ENCODE results near the gene CDH18. TPM values are rescaled to one million over a fixed set of nuclear protein-coding genes. Genes with fewer than 3 reads are reported as not detected.

The CDH18 gene
- total RNA-seq, 3 donors from 2014 or later = 0.76 TPM; not detected in 2

- DNase-seq (no peak), ATAC-seq (no peak)
- intact Hi-C loops (cut with DNase I, micrococcal nuclease) = no loop called here
- TF ChIP-seq CTCF (IDR thresholded peaks at IDR 0.05) = no peak
- Histone ChIP-seq H3K4me3 (no peak overlapping the region), H3K36me3 (ENCODE audit: low read depth) (no peaks in the 10 kb centered on the region), H3K9me3 (peaks cover 27% of the 10 kb centered on the region), H3K4me1 (ENCODE audit: low read depth) (no peaks in the 10 kb centered on the region)
Measured at GRCh38 chr5:19706776-19707175, 281.2 kb downstream of the CDH18 start.

DNA sequence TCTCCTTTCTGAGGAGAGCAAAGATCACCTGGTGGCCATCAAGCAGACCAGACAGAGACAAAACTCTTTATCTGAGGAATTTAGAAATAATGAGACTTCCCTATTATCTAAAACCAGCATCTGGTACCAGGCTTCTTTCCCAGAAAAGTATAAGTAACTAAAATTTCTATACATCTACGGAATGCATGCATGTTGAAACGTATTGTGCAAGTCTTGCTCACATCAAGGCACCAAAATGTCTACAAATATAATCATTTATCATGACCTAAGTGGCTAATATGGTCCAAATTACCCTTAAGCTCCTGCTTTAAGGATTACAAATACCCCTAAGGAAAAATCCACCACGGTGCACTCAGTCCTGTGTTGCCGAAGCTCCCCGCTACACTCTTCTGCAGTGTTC, 286.3 kb downstream of the CDH18 start:
- DNase-seq = no peak
- Histone ChIP-seq H3K36me3 (ENCODE audit: low read depth) (no peaks in the 10 kb centered on the region), H3K9me3 (peaks cover 16% of the 10 kb centered on the region), H3K4me1 (ENCODE audit: low read depth) (no peaks in the 10 kb centered on the region), H3K4me3 (no peak overlapping the region)
- ATAC-seq = no peak
- intact Hi-C loops (cut with DNase I, micrococcal nuclease) = no loop called here
- no peak for TF ChIP-seq CTCF (IDR thresholded peaks at IDR 0.05)

DNA sequence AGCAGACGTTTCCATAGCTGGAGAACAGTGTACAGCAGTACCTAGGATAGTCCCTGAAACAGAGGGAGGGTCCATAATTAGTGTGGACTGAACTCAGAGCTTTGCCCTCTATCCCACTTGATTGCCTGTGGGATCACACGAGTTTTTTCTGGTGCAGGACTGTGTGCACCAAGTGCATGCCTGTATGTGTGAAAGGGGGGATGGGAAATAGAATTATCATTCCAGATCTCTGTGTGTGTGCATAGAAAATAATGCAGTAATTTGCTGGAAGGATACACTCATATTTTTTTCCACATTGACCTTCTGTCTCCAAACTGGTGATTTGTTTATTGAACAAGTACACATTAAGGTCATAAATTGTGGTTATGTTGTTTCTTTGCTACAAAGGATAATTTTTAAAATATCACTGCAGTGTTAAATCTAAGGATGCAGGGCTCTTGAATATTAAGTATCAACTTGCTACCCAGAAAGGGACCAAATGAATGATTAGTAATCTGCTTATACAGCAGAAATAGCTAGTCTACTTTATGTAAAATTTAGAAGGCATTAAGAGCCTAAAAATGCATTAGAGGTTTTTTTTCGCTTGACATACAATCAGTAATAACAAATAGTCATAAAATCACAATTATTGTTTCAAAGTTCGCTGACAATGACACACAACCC, 292.9 kb downstream of the CDH18 start:
- Histone ChIP-seq H3K36me3 (ENCODE audit: low read depth) (no peaks in the 10 kb centered on the region), H3K4me3 (no peak overlapping the region), H3K4me1 (ENCODE audit: low read depth) (no peaks in the 10 kb centered on the region), H3K9me3 (peaks cover 3% of the 10 kb centered on the region)
- no peak for ATAC-seq
- intact Hi-C loops (cut with DNase I, micrococcal nuclease) = no loop called here
- no peak for DNase-seq
- no peak for TF ChIP-seq CTCF (IDR thresholded peaks at IDR 0.05)

DNA sequence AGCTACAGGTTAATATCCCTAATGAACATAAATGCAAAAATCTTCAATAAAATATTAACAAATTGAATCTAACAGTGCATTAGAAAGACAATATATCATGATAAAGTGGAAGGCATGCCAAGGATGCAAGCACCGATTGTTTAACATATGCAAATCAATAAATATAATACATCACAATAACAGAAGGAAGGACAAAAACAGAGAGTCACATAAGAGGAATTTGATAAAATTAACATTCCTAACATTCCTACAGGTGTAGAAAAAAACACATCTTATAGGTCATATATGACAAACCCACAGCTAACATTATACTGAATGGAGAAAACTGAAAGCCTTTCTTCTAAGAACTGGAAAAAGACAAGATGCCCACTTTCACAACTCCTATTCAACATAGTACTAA, 297.0 kb downstream of the CDH18 start:
- ATAC-seq = no peak
- intact Hi-C loops (cut with DNase I, micrococcal nuclease) = no loop called here
- no peaks in the 10 kb centered on the region for H3K4me1 ChIP-seq (ENCODE audit: low read depth)
- H3K9me3 ChIP-seq = peaks cover 13% of the 10 kb centered on the region
- no peak for DNase-seq
- H3K36me3 ChIP-seq (ENCODE audit: low read depth) = no peaks in the 10 kb centered on the region
- H3K4me3 ChIP-seq = no peak overlapping the region
- no peak for TF ChIP-seq CTCF (IDR thresholded peaks at IDR 0.05)

GRCh38 chr5:19685473-19685872, 302.5 kb downstream of the CDH18 start:
- intact Hi-C loops (cut with DNase I, micrococcal nuclease) = no loop called here
- DNase-seq (no peak), ATAC-seq (no peak)
- Histone ChIP-seq H3K9me3 (peaks cover 13% of the 10 kb centered on the region), H3K36me3 (ENCODE audit: low read depth) (no peaks in the 10 kb centered on the region), H3K4me1 (ENCODE audit: low read depth) (no peaks in the 10 kb centered on the region), H3K4me3 (no peak overlapping the region)
- TF ChIP-seq CTCF (IDR thresholded peaks at IDR 0.05) = no peak

- Histone ChIP-seq H3K4me1 (ENCODE audit: low read depth) (no peaks in the 10 kb centered on the region), H3K36me3 (ENCODE audit: low read depth) (no peaks in the 10 kb centered on the region), H3K9me3 (peaks cover 7% of the 10 kb centered on the region), H3K4me3 (no peak overlapping the region)
- TF ChIP-seq CTCF (IDR thresholded peaks at IDR 0.05) = no peak
- DNase-seq (no peak), ATAC-seq (no peak)
- intact Hi-C loops (cut with DNase I, micrococcal nuclease) = no loop called here
Measured at GRCh38 chr5:19676895-19677294, 311.1 kb downstream of the CDH18 start.
